Epidermal melanocyte (primary cell): ENCODE measurements around the gene PROM2.

Experiments
- DNase-seq: peaks from one replicate; pipeline ENCODE4 v3.0.0; 2011; ENCODE audit warnings: low spot score; ENCODE audit not compliant: insufficient read length

PROM2 gene

DNA sequence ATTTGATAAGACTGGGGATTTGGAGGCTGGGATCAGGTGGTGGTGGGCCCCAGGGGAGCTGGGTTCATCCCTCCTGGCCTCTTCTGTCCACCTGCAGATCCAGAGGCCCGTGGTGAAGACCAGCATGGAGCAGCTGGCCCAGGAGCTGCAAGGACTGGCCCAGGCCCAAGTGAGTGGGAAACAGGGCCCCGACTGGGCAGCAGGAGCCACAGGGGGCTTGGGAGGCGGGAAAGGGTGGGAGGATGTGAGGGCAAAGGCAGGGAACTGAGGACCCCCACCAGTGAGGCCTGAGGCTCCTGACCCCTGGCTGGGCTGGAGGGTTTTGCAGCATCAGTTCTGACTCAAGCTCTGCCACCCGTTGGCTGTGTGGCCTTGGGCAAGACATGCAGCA lies 11.3 kb downstream of the PROM2 start:
- DNase-seq: no peak

DNA sequence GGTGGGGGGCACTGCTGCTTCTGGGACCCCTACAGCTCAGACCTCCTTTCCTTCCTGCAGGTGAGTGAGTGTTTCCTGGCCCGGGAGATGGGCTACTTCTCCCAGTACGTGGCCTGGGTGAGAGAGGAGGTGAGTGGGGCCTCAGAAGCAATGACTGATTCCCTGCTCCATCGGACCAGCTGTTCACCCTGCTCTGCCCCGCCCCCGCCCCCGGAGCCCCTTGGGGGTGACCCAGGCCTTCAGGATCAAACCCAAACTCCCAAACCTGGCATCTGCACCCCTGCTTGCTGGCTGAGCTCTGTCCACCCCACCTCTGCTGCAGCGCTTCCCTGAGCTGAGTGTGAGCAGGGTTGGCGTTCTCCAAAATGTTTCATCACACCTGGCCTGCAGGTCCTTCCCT lies 13.1 kb downstream of the PROM2 start:
- no peak for DNase-seq

DNA sequence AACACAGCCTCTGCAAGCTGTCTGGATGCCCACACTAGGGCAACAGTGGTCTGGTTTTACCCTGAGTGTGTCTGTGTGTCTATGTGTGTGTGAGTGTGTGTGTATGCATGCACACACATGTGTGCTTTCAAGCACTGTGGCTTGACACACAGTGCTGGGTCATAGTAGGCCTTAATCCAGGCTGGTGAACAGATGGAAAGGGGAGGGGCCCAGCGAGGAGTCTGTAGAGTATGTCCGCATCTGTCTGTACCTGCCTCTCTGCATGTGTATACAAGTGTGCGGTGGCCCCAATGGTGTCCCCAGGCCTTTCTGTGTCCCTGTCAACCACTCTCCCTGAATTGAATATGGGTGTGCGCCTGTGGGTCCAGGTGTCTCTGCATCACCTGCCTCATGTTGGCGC lies 13.6 kb downstream of the PROM2 start:
- no peak for DNase-seq

DNA sequence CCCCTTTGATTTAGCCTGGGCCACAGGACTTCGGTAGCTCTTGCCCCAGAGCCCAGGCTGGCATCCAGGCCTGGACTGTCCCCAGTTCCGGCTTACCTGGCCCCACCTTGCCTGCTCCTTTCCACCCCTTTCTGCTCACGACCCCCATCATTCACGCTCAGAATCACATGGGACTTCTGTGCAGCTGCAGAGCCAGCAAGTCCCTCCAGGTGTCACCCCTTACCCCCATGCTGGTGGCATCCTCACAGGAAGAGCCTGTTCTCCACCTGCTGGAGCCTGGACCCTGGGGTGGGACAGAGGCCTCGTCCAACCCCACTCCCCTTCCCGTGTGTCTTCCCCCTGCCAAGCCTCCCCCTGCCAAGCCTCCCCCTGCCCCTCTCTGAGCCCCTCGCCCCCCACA lies 15.0 kb downstream of the PROM2 start:
- no peak for DNase-seq

DNA sequence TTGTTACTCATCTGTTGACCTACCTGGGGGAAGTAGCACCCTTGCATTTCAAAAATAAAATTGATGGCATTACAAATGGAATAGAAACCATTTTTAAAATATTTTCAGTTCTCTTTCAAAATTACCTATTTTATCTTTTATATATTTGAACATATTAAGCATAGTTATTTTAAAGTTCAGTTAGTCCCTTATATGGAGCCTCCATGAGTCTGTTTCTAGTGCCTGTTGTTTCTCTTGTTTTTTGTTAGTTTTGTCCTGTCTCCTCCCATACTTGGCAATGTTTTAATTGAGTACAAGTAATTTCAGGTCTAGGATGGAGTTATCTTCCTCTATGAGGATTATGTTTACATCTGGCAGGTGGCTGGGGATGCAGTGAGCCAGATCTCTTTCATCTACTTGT lies 17.0 kb downstream of the PROM2 start:
- no peak for DNase-seq

DNA sequence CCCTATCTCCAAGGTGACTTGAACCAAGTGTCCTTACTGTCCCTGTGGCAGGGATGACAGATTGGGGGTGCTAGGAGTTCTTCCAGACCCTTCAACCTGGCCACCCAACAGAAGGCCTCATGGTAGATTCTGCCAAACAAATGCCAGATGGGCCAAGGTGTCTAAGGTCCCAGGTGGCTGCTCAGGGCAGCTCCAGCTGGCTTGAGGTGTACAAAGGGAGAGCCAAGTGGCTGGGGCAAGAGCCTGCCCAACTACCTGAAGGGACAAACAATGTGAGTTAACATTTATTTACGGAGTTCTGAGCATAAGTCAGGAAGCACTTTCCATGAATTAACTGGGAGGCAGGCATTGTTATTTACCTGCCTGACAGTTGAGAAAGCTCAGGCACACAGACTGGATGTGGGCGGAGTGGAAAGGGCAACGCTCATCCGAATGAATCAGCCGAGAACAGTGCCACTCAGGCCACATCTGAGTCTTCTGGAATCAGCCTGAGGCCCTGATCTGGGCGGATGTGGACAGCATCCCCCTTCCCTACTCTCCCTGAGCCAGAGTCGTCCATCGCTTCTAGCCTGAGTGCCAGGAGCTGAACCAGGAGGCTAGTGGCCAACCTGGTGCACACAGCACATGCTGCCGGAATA lies 18.5 kb downstream of the PROM2 start:
- DNase-seq: no peak

DNA sequence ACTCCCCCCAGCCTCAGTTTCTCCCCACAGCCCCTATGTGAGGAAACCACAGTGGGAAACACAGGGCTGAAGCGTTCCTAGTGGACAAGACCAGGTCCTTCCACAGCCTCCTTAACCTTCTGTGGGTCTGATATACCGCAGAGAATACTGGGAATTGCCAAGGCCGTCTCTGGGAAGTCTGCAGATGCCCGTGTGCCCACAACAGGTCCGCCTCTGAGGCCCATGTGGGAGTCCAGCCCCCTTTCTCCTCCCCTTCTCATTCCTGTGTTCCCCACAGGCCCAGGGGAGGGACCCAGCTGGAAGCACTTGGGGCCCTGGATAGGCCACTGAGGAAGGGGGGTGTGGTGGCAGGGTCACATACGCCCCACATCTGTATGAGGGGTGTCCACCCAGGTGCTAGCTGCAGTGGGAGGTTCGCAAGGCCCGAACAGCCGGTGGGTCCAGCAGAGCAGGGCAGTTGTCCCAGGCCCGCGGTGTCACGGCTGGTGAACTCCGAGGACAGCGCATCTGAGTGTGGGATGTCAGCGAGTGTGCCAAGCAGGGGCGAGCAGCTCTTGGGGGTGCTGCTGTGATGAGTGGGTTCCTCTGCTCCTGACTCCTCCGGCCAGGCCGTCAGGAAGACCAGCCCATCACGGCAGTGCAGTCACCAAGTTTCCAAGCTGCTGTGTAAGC lies 20.5 kb downstream of the PROM2 start:
- no peak for DNase-seq

DNA sequence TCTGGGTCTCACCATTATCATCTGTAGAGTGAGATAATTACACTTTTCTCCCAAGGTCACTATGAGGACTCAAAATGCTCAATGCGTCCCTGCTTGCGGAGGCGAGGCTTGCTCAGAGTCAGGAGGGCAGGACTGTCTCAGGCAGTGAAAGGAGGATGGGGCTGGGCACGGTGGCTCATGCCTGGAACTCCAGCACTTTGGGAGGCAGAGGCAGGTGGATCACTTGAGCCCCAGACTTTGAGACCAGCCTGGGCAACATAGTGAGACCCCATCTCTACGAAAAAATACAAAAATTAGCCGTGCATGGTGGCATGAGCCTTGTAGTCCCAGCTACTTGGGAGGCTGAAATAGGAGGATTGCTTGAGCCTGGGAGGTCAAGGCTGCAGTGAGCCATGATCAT lies 21.1 kb downstream of the PROM2 start:
- no peak for DNase-seq

DNA sequence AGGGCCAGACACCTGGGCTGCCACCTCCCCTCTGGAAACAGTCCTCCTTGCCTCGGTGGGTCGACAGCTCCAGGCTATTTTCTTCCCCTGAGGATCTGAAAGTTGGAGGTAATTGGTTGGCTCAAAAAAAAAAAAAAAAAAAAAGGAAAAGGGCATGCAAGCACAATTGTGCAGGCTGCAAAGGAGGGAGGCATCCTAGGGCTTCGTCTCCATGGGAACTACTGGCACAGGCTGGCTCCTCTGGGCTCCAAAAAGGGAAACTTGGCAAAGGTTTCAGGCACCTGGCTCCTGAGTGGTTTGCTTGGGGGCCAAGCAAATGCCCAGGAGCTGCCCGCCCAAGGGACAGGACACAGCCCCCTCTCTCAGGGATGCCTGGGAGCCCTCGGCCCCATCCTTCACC lies 21.8 kb downstream of the PROM2 start:
- no peak for DNase-seq

DNA sequence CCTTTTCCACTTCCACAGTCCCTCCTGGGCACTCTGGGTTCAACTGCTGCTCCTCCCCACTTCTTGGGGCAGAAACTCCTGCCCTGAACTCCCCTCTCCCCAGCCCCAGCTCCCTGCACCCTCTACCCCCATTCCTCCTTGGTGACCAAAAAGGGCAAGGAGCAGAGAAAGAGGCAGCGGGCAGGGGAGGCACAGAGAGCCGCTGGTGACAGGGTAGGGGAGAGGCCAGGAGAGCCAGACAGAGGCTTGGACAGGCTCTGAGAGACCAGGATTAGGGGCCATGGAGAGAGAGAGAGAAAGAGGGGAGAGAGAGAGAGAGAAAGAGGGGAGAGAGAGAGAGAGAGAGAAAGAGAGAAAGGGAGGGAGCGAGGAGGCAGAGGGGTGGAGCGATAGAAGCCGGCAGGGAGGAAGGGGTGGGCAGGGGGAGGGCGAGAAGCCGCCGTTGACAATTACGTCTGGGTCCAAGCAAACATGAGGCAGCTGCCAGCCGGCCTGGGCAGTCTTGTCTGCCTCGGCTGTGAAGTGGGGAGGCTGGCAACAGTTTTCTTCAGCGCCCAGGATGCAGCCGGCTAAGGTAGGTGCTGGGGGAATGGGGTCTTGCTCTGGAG lies 22.7 kb downstream of the PROM2 start, which contains the start of gene KCNIP3:
Gene KCNIP3, plus strand, starts transcription at position 468 of the 608 bp plus-strand sequence. Its CDS starts 92 bp downstream, at position 560.
- DNase-seq: no peak

DNA sequence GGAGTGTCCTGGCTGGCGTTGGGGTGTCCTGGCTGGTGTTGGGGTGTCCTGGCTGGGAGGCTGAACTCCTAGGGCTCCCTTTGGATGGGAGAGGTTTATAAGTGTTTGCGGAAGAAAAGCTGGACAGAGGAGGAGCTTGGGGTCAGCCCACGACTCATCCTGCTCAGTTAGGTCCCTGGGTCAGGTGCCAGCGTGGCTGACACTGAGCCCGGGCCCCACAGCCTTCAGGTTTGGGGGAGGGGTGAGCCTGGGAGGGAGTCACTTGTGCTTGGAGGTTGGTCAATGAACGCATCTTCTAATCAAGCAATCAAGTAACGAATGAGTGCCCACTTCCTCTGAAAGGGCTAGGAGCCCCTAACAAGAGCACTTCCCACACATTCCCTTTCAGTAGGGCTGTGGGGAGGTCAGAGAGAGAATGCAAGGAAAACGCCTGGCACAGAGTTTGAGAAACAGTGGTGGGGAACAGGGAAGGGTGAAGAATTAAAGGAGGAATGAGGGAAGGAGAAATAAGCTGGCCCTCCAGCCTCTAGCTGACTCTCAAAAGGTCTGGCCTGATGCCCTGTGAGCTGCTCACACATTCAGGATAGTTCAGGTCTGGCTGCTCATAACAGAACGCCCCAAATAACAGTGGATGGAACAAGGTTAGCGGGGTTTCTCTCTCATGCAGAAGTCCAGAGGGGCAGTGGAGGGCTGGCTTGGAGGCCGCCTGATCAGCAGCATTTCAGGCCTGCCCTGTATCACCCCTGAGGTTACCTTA lies 23.6 kb downstream of the PROM2 start:
- no peak for DNase-seq

DNA sequence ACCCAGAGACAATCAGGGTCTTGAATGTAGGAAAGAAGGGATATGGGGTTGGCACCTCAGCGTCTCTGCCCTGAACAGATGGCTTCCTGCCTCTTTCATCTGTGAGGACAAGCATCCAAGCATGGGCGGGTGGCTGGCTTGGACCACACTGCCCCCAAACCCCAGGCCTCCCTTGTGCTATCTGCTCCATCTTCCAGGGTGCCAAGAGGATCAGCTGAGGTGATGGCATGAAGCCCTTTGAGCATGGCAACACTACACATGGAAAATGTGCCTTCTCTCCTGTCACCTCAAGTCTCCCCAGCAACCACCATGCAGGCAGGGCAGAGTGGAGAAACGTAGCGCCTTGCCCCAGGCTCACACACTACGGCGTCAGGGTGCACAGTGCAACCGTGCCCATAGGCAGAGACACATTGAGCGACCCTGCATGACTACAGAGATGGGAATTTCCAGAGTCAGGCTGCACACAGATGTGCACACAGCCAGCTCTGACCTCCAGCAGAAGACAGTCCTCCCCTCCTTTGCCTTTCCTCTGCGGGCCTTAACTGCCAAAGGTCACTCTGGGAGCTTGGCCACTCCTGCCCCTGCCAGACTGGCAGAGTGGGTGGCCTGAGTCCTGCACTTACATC lies 24.4 kb downstream of the PROM2 start:
- DNase-seq: no peak

DNA sequence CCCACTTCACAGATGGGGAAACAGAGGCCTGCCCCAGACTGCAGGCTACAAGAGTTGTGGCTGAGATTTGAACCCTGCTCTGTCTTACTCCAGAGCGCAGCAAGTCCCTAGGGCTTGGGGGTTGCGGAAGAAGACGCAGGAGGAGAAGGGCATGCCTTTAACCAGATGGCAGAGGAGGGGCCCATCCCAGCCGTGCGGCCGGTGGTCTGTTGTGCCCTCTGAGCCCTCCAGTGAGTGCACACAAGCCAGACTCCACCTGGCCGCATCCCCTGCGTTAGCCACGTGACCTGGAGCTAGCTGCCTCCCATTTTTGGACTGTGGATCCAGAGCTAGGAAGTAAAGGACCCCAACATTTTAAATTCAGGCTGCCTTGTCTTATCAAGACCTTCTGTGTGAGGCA lies 25.7 kb downstream of the PROM2 start:
- no peak for DNase-seq

DNA sequence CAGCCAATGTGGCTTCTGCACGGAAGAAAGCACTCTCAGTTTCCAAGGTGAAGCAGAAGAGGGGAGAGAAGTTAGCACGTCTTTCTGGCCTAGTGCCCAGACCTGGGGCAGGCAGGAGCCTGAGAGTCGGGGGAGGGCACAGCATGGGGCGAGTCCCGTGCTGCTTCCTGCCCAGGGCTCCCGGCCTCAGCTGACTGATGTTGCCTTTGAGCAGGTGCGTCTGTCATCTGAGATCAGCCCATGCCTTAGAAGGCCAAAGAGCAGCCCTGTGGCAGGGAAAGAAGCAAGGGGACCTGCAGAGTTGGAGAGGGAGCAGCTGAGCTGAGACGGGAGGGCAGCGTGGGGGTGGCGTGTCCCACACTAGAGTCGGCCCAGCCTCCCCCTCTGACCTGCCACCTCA lies 26.2 kb downstream of the PROM2 start:
- DNase-seq: no peak

DNA sequence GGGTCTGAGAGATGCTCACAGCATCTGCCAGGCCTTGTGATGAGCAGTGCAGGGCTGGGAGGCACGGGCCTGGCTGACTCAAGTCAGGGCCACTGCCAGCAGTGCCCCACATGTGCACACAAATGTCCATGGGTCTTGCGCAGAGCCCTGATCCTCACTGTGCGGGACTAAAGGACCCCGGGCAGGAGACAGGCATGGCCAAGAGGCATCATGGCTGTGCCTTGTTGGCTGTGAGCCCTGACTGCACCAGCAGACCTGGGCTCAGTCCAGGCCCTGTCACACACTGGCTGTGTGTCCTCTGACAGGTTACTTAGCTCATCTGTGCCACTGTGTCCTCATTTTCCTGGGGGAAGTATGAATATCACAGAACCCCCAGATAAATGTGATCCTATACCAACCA lies 26.9 kb downstream of the PROM2 start:
- DNase-seq: no peak

DNA sequence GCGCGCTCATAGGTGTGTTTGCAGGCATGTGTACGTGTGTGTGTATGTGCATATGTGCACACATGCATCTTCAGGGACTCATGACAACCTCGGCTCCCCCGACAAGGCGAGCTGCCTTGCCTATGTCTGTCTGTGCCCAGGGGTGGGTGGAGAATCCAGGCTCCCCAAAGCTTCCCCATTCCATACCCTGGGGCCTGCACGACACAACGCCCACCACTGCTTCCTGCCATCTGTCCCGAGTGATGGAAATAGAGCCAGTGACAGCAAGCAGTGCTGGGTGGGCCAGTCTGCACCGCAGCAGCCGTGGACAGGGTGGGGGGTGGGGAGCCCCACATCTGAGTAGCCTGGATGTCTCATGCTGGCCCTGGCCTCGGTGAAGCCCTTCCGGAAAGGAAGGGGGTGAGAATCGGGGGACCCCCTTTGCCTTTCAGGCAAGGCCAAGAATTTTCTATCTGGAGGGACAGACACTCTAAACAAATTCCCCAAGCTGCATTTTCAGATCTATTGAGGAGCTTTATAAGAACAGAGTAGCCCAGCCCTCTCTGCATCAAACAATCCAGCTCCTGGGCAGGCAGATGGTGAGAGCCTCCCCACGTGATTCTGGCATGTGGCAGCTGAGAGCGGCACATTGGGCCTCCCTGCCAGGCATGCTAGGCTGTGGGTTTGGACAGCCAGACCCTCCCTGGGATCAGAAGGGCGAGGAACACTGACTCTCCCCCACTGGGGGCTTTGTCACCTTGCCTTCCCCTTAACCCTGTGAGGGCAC lies 27.8 kb downstream of the PROM2 start:
- no peak for DNase-seq

DNA sequence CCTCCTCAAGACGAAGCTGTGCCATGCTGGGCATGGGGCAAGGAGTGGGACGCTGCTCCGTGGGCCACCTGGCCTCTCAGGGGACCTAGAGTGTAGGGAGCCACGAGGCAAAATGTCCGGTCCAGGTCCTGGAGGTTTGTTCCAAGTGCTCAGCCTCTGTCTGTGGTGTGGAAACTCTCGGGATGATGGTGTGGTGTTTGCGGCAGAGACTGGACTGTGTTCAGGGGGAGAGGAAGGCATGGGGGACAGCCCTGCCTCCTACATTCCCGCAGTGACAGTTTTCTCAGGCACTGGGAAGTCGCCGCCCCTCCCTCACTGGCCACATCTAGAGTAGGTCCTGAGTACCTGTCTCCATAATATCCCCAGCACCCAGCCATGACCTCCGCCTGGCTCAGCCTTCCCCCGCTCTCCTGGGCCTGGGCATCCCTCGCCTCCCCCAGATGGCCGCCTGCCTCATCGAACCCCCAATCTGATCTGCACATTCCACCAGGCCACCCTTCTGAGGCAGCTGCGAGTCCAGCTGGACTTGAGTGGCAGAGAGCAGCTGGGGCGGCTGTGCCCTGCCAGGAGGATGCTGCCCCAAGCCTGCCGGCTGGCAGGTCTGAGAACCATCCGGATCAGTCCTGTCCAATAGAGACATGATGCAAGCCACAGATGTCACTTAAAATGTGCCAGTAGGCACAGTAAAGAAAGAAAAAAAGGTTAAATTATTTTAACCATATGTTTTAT lies 29.1 kb downstream of the PROM2 start:
- no peak for DNase-seq

DNA sequence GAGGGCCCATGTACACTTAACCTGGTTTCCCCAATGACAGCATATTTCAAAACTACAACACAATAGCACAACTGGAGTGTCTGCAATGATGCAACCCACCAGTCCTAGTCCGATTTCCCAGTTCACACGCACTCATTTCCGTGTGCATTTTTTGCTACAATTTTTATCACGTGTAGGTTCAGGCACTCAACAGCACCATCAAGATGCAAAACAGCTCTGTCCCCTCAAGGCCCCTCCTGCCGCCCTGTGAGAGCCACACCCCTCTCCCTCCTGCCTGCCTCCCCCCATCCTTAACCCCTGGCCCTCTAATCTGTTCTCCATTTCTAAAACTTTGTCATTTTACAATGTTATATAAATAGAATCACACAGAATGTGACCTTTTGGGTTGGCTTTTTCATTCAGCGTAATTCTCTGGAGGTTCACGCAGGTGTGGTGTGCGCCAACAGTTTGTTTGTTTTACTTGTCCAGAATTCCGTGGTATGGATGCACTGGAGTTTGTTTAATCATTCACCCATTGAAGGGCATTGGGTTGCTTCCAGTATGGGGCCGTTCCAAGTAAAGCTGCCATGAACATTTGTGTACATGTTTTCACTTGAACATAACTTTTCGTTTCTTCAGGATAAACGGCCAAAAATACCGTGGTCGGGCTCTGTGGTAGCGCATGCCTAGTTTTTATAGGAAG lies 31.3 kb downstream of the PROM2 start:
- DNase-seq: no peak

DNA sequence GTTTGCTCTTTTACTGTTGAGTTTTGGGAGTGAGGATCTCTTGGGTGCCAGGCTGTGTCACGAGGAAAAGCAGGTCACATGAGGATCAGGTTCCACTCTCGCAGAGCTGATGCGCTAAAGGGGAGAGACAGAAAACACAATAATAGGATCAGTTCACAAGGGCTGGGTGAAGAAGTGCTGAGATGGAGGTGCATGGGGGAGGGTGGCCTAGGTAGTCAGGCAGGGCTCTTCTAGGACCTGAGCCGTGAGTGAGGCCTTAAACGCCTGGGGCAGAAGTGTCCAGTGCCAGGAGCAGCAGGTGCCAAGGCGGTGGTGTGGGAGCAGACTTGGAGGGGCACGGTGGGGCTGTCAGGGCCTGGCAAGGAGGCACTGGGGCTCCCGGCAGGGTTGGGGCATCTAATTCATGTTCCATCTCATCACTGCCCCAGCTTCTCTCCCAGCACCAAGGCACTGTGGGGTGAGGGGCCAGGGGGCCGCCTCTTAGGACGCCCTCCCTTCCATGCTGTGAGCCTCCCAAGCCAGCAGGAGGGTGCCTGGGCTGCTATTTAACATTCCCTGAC lies 32.2 kb downstream of the PROM2 start:
- DNase-seq: no peak
